GM12801 (cell line): Measurements from ENCODE around the gene FAM83E.

Source experiments
- CTCF ChIP-seq: IDR thresholded peaks from one replicate; pipeline ENCODE4 v1.5.1; 2011; ENCODE audit warnings: control low read depth; ENCODE audit not compliant: insufficient read length; ENCODE audit errors: extremely low read depth

FAM83E gene

DNA sequence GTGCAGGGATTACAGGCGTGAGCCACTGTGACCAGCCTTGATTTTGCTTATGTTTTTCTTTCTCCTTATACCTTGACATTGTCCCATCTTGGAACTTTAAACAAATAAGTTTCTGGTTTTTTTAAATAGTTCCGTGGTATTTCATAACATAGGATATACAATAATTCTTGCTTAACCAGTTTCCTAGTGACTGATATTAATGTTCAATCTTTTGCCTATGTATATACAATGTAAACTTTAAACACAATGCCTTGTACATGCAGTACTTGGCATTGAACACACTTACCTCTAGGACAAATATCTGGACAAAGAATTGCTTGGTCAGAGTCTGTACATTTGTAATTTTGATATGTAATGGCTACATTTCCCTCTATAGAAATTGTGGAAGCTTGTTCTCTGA is 32.7 kb downstream of the FAM83E start:
- no peak for TF ChIP-seq CTCF

- no peak for TF ChIP-seq CTCF
Observed at GRCh38 chr19:48578891-48579290, 36.0 kb downstream of the FAM83E start.

DNA sequence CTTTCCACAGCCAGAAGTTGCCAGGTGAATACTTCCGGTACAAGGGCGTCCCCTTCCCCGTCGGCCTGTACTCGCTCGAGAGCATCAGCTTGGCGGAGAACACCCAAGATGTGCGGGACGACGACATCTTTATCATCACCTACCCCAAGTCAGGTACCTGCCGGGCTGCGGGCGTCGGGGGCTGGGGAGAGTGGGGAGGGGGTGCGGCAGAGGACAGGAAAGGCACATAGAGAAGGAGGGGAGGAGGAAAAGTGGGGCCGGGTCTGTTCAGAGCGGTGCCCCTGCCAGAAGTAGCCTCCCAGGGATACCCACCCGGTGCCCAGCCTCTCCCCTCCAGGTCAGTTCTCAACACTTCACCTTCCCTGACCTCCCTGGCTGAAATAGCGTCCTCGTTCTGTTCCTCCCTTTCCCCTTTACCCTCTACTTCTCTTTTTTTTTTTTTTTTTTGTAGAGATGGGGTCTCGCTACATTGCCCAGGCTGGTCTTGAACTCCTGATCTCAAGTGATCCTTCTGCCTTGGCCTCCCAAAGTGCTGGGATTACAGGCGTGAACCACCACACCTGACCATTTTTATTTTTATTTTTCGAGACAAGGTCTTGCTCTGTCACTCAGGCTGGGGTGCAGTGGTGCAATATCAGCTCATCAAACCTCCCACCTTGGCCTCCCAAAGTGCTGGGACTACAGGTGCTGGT is 38.8 kb downstream of the FAM83E start:
- no peak for TF ChIP-seq CTCF

GRCh38 chr19:48573163-48573505 is 41.7 kb downstream of the FAM83E start:
- no peak for TF ChIP-seq CTCF

DNA sequence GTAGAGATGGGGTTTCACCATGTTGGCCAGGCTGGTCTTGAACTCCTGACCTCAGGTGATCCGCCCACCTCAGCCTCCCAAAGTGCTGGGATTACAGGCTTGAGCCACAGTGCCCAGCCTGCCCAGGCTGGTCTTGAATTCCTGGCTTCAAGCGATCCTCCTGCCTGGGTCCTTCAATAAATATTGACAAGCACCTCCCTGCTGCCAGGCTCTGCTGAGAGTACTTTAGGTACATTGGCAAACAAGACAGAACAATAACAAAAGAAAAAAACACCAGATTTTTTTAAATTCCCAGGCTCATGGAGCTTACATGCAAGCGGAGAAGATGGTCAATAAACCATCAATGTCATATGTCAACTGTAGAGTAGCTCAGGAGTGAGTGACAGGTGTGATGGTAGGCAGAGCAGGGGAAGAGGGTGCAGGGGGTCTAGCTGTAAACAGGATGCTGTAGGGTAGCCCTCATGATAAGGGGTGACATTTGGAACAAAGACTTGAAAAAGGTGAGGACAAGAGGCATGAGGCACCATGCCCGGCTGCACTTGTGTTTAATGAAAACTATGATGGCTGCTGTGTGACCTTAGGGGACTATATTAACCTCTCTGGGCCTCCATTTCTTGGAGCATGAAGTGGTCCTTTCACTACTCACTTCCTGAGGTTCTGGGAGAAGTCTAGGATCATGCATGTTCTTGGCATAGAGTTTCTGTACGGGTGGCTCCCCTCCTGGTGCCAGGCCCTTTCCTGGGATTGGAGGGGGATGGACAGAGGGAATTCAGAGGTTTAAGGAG is 43.3 kb downstream of the FAM83E start:
- TF ChIP-seq CTCF = no peak

- no peak for TF ChIP-seq CTCF
Observed at GRCh38 chr19:48569814-48570213, 45.1 kb downstream of the FAM83E start.

- TF ChIP-seq CTCF = no peak
Observed at GRCh38 chr19:48568345-48568886, 46.5 kb downstream of the FAM83E start.
